Keratinocyte (primary cell): ENCODE measurements around the gene FLT3. TPM values are rescaled to one million over a fixed set of nuclear protein-coding genes. Genes with fewer than 3 reads are reported as not detected.

ENCODE experiments used
- DNase-seq: peaks from one replicate; pipeline ENCODE4 v3.0.0-alpha.2; 2011; ENCODE audit warnings: low read depth, missing footprints, low spot score
- FAIRE-seq: peaks from 2 replicates; lab custom pipeline; 2011; peaks lifted over from hg19 to GRCh38; lab: Jason Lieb, UNC
- H2AFZ ChIP-seq: 2 replicates; pipeline ENCODE4 v1.6.0; 2012; ENCODE audit warnings: low read length, control low read depth, inconsistent platforms; ENCODE audit not compliant: control insufficient read depth
- H3K27ac ChIP-seq: 2 replicates; pipeline ENCODE4 v1.5.1; 2011; ENCODE audit warnings: low read length; ENCODE audit not compliant: control insufficient read depth, insufficient read depth
- H3K27me3 ChIP-seq: 3 replicates; pipeline ENCODE4 v1.6.0; 2011; ENCODE audit warnings: low read length; ENCODE audit not compliant: control insufficient read depth, insufficient read depth; ENCODE audit errors: extremely low read depth
- H3K36me3 ChIP-seq, 2 experiments: 2 replicates in 1 of 2; 3 replicates in 1 of 2; pipeline ENCODE4 v1.5.1; 2011; ENCODE audit warnings: low read length in 2 of 2, mild to moderate bottlenecking in 1 of 2; ENCODE audit not compliant: control insufficient read depth in 2 of 2, insufficient read depth in 2 of 2; ENCODE audit errors: extremely low read depth in 1 of 2
- H3K4me1 ChIP-seq: 3 replicates; pipeline ENCODE4 v1.5.1; 2011; ENCODE audit warnings: low read length; ENCODE audit not compliant: control insufficient read depth, insufficient read depth; ENCODE audit errors: extremely low read depth
- H3K4me2 ChIP-seq: 3 replicates; pipeline ENCODE4 v1.6.0; 2011; ENCODE audit warnings: low read depth, low read length; ENCODE audit not compliant: control insufficient read depth, insufficient read depth; ENCODE audit errors: extremely low read depth
- H3K4me3 ChIP-seq, 3 experiments: fragments of 200-600 bp in 1 of 3; sonication (generic) in 1 of 3; 2 replicates in 2 of 3; 3 replicates in 1 of 3; pipeline ENCODE4 v1.5.1; 2011 to 2016; ENCODE audit warnings: low read length in 3 of 3, mild to moderate bottlenecking in 3 of 3, control low read depth in 2 of 3, inconsistent platforms in 1 of 3, low read depth in 1 of 3, mixed read lengths in 1 of 3, mixed run types in 1 of 3, moderate library complexity in 1 of 3; ENCODE audit not compliant: control insufficient read depth in 2 of 3, insufficient read depth in 2 of 3; ENCODE audit errors: extremely low read depth in 1 of 3
- H3K79me2 ChIP-seq: 2 replicates; pipeline ENCODE4 v1.6.0; 2012; ENCODE audit warnings: low read length; ENCODE audit not compliant: control insufficient read depth, insufficient read depth
- H3K9ac ChIP-seq: 3 replicates; pipeline ENCODE4 v1.6.0; 2011; ENCODE audit warnings: low read length; ENCODE audit not compliant: control insufficient read depth, insufficient read depth; ENCODE audit errors: extremely low read depth
- H3K9me1 ChIP-seq: 3 replicates; pipeline ENCODE4 v1.6.0; 2011; ENCODE audit warnings: low read length; ENCODE audit not compliant: control insufficient read depth, insufficient read depth; ENCODE audit errors: extremely low read depth
- H3K9me3 ChIP-seq: 2 replicates; pipeline ENCODE4 v1.5.1; 2012; ENCODE audit warnings: low read depth, low read length; ENCODE audit not compliant: control insufficient read depth
- H4K20me1 ChIP-seq: 3 replicates; pipeline ENCODE4 v1.6.0; 2011; ENCODE audit warnings: low read length; ENCODE audit not compliant: control insufficient read depth, insufficient read depth; ENCODE audit errors: extremely low read depth
- EZH2 ChIP-seq: IDR thresholded peaks from one replicate; pipeline ENCODE4 v1.6.1; 2012; ENCODE audit warnings: inconsistent platforms, mild to moderate bottlenecking, low read length, moderate library complexity
- dilution Hi-C: fragments of 300-500 bp; cut with MboI; formaldehyde crosslinking; loops from one replicate; pipeline ENCODE4 v1.7.0; 2020; ENCODE audit warnings: low sequenced_read_pairs; ENCODE audit not compliant: extremely low pct_ligation_motif_present
- polyA plus RNA-seq, 5 experiments: library from polyadenylated mRNA; depleted of rRNA in 3 of 5; stranded (reverse) in 3 of 5; stranded (forward) in 1 of 5; unstranded in 1 of 5; fragments of >200 nt; gene quantifications; 1 replicate in 1 of 5; 2 replicates in 3 of 5; 3 replicates in 1 of 5; pipeline versions ENCODE4 v1.2.1 to v1.2.3, GENCODE V29; 2011 to 2012; ENCODE audit warnings: missing spikeins in 2 of 5, low read depth in 1 of 5, low replicate concordance in 1 of 5
- TF ChIP-seq, protein P1 (sequence below), 3 experiments: IDR thresholded peaks in 1 of 3; conservative IDR thresholded peaks in 1 of 3; optimal IDR thresholded peaks in 1 of 3; 2 replicates in 2 of 3; 3 replicates in 1 of 3; pipeline versions ENCODE3 to v1.5.1; 2011; ENCODE audit warnings: low read length in 3 of 3, mild to moderate bottlenecking in 3 of 3, moderate library complexity in 2 of 3, control low read depth in 1 of 3, inconsistent platforms in 1 of 3; ENCODE audit not compliant: insufficient read depth in 2 of 3; ENCODE audit errors: extremely low read depth in 1 of 3

Gene FLT3
- polyA plus RNA-seq, 1 donor (not counting 4 experiments of a cell fraction or from before 2014, with no cell fraction given), result not detected

DNA sequence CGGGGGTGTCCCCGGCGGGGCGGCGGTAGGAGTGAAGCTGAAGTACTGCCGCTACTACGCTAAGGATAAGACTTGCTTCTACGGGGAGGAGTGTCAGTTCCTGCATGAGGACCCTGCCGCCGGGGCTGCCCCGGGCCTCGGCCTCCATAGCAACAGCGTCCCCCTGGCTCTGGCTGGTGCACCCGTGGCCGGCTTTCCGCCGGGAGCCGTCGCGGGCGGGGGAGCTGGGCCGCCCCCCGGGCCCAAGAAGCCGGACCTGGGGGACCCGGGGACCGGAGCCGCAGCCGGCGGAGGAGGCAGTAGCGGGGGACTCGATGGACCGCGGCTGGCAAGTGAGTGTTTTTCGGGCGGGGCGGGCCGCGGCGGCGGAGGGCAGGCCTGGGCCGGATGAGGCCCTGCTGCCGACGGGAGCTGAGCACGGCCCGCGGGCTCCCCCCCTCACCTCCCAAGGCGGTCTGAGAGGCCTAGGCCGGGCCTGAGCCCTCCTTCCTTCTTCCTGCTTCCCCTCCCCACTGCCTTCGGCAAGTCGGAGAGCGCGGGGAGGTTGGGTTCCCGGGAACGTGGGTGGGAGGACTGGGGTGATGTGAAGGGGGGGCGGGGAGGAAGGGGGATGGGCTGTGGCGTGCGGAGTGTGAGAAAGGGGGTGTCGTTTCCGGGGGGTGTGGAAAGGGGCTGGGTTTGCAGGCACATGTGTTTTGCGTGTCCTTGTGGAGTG lies 38.5 kb upstream of the FLT3 start:
- Histone ChIP-seq H3K79me2 (peaks cover 42% of the 10 kb centered on the region), H3K4me3 (peak overlapping the region; percentile 69 to 84 (median 84)), H3K27ac (peak overlapping the region; percentile 78), H3K27me3 (no peaks in the 10 kb centered on the region), H3K9ac (peak overlapping the region; percentile 80), H3K36me3 (no peaks in the 10 kb centered on the region), H3K4me2 (no peak overlapping the region), H3K9me1 (no peaks in the 10 kb centered on the region), H4K20me1 (no peaks in the 10 kb centered on the region), H3K9me3 (no peaks in the 10 kb centered on the region), H3K4me1 (peaks cover 21% of the 10 kb centered on the region), H2AFZ (peak overlapping the region; percentile 63)
- TF ChIP-seq EZH2, result no peak
- TF ChIP-seq, protein P1, sequence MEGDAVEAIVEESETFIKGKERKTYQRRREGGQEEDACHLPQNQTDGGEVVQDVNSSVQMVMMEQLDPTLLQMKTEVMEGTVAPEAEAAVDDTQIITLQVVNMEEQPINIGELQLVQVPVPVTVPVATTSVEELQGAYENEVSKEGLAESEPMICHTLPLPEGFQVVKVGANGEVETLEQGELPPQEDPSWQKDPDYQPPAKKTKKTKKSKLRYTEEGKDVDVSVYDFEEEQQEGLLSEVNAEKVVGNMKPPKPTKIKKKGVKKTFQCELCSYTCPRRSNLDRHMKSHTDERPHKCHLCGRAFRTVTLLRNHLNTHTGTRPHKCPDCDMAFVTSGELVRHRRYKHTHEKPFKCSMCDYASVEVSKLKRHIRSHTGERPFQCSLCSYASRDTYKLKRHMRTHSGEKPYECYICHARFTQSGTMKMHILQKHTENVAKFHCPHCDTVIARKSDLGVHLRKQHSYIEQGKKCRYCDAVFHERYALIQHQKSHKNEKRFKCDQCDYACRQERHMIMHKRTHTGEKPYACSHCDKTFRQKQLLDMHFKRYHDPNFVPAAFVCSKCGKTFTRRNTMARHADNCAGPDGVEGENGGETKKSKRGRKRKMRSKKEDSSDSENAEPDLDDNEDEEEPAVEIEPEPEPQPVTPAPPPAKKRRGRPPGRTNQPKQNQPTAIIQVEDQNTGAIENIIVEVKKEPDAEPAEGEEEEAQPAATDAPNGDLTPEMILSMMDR (optimal IDR thresholded peaks at IDR 0.05 in 1 of 3, IDR thresholded peaks at IDR 0.05 in 1 of 3, conservative IDR thresholded peaks at IDR 0.05 in 1 of 3; ENCODE audit: extremely low read depth in 1 of 3, insufficient read depth in 2 of 3, low read length in 3 of 3), result no peak
- dilution Hi-C loops, result no loop called here
- FAIRE-seq, result no peak
- peak; percentile 57 for DNase-seq

DNA sequence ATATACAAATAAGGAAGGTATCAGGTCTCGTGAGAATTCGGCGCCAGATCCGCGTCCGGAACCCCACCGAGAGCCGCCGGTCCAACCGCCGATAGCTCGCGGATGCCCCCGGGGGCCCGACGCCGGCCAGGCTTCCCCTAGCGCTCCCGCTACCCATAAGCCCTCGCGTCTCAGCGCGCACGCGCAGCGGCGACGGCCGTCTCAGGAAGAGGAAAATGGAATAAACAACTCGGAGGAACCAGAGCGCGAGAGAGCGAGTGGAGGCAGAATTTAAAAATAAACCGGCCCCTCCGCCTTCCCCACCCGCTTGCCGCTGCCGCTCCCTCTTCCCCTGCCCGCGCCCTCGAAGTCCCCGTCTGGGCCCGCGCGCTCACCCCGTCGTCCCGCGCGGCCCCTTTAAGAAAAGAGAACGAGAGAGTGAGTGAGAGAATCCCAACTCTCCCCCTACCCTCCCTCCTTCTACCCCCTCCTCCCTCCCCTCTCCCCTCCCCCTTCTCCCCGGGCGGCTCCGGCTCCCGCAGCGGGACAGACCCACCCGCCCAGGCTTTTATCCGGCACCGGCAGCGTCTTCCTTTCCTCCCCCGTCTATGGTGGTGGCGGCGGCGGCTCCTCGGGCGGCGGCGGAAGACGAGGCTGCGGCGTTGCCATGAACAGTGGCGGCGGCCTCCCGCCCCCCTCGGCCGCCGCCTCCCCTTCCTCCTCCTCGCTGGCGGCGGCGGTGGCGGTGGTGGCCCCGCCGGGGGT lies 37.8 kb upstream of the FLT3 start, which contains the start of gene PAN3:
TSS of gene PAN3 (plus strand) at position 534 of the 744 bp plus-strand sequence. CDS start at position 647, 113 bp downstream.
- Histone ChIP-seq H3K9me1 (no peaks in the 10 kb centered on the region), H3K9me3 (no peaks in the 10 kb centered on the region), H3K79me2 (peaks cover 36% of the 10 kb centered on the region), H3K4me2 (peak within 1 kb of the TSS; percentile 91), H3K27ac (peak within 1 kb of the TSS; percentile 78), H4K20me1 (no peaks in the 10 kb centered on the region), H3K4me1 (peaks cover 21% of the 10 kb centered on the region), H3K4me3 (peak within 1 kb of the TSS; percentile 69 to 84 (median 84)), H2AFZ (peak within 1 kb of the TSS; percentile 79), H3K27me3 (no peaks in the 10 kb centered on the region), H3K36me3 (no peaks in the 10 kb centered on the region), H3K9ac (peak within 1 kb of the TSS; percentile 80)
- dilution Hi-C loops, result no loop called here
- DNase-seq (peak; percentile 21), FAIRE-seq (peak; percentile 20)
- TF ChIP-seq EZH2, result no peak
- TF ChIP-seq, protein P1 (optimal IDR thresholded peaks at IDR 0.05 in 1 of 3, IDR thresholded peaks at IDR 0.05 in 1 of 3, conservative IDR thresholded peaks at IDR 0.05 in 1 of 3; ENCODE audit: extremely low read depth in 1 of 3, insufficient read depth in 2 of 3, low read length in 3 of 3), result no peak
